ENCODE results near the gene CEACAM5.
"Not testable (repeated sequence)": the region's sequence is repeated elsewhere in the genome, so short reads cannot be mapped to it uniquely, and the experiment has no call there.

CEACAM5 gene

DNA sequence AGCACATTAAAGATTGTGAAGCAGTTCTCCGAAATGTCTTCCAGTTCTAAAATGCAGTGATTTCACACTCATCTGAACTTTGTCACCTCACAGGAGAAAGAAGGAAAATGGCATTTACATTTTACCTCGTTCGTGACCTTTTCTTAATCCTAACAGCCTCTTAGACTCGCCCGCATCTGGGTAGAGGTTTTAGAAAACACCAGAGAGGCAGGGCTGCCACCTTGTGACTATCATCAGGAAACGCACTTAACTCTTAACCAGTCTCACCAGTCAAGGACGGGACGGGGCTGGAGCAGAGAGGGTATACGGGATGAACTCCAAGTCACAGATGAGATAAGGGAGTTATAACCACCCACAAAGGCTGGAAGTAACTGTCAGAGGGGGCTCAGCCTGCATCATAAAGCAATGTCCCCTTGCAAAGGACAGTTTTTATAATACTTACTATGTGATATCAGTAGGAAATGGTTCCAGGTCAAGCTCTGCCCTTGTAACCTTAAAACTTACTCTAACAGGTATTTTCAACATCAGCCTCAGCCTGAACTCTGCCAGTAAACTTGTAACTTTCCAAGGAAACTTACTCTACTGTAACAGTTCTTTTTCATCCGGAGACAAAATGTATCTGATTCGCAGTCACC, 38.3 kb downstream of the CEACAM5 start:
- Histone ChIP-seq H3K4me1 (ENCODE audit: insufficient read depth, low read length) (no peaks in the 10 kb centered on the region), H3K4me3 (ENCODE audit: low read depth in 1 of 2, low read length in 2 of 2) (no peak overlapping the region), H3K36me3 (ENCODE audit: insufficient read depth, low read length) (no peaks in the 10 kb centered on the region), H3K9ac (ENCODE audit: low read length) (no peak overlapping the region), H3K27me3 (ENCODE audit: control insufficient read depth in 1 of 2, insufficient read depth in 2 of 2, low read length in 2 of 2) (no peaks in the 10 kb centered on the region), H3K27ac (ENCODE audit: low read depth, low read length) (no peak overlapping the region), H3K9me3 (ENCODE audit: low read length) (no peaks in the 10 kb centered on the region)

GRCh38 chr19:41748012-41748411, 39.6 kb downstream of the CEACAM5 start:
- H3K4me3 ChIP-seq (ENCODE audit: low read depth in 1 of 2, low read length in 2 of 2), result no peak overlapping the region
- H3K27me3 ChIP-seq (ENCODE audit: control insufficient read depth in 1 of 2, insufficient read depth in 2 of 2, low read length in 2 of 2), result no peaks in the 10 kb centered on the region
- H3K36me3 ChIP-seq (ENCODE audit: insufficient read depth, low read length), result no peaks in the 10 kb centered on the region
- H3K4me1 ChIP-seq (ENCODE audit: insufficient read depth, low read length), result peaks cover 12% of the 10 kb centered on the region
- H3K9me3 ChIP-seq (ENCODE audit: low read length), result no peaks in the 10 kb centered on the region
- no peak overlapping the region for H3K27ac ChIP-seq (ENCODE audit: low read depth, low read length)
- H3K9ac ChIP-seq (ENCODE audit: low read length), result no peak overlapping the region

DNA sequence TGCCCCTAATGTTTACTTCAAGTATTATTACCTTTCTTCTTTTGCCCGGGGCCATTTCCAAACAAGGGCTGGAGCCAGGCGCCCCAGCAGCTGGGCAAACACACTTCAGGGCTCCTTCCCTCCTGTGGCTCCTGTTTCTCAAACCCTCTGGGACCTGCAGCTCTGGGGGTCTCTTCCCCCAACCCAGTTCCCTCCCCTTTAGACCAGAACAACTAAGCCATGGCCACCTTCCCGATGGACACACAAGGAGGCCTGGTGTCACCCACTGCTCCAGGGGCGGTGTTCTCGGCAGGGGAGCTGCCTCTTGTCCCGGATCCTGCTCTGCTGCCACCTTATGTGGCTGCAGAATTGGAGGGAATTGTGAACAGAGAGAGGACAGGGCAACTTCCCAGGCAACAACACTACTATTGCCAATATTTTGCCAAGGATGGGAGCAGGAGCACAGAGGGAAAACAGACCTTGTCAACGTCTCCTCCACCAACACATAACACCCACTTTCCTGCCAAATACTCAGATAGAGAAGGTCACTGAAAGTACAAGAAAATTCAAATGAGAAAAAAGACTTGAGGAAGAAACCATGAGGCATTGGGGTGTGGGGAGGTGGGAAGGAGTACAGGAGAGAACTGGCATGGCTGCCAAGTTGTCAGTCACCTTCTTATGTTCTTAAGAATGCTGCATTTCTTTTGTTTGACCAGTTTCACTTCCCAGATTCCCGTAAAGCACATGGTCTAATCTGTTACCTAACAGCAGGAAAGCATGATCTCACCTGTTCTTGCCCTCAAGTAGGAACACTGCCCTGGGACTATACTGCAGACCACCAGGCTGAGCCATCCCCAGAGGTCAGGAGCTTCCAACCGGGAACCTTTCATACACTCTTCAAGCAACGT, 42.1 kb downstream of the CEACAM5 start:
- H3K9ac ChIP-seq (ENCODE audit: low read length); H3K9me3 ChIP-seq (ENCODE audit: low read length); H3K27me3 ChIP-seq (ENCODE audit: control insufficient read depth in 1 of 2, insufficient read depth in 2 of 2, low read length in 2 of 2); H3K4me3 ChIP-seq (ENCODE audit: low read depth in 1 of 2, low read length in 2 of 2); H3K27ac ChIP-seq (ENCODE audit: low read depth, low read length); H3K36me3 ChIP-seq (ENCODE audit: insufficient read depth, low read length): not testable (repeated sequence)
- peaks cover 13% of the 10 kb centered on the region for H3K4me1 ChIP-seq (ENCODE audit: insufficient read depth, low read length)

DNA sequence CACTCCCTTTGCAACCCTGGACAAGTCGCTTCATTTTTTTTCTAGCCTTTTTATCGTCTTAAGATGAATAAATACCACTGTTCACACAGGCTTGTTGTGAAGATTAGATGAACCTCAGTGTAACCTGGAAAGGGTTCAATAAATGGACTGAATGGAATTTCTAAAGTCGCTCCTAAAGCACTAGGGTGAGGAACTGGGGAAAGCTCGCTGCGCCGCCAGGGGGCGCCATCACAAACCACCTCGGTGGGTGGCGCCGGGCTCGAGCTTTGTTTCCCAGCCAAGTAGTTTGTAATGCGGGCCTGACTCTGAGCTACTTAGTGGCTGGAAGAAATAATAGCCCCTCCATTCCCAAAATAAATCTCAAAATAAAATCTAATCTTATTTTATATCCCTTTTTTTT, 44.7 kb downstream of the CEACAM5 start:
- no peak overlapping the region for H3K9ac ChIP-seq (ENCODE audit: low read length)
- no peak overlapping the region for H3K27ac ChIP-seq (ENCODE audit: low read depth, low read length)
- H3K27me3 ChIP-seq (ENCODE audit: control insufficient read depth in 1 of 2, insufficient read depth in 2 of 2, low read length in 2 of 2), result no peaks in the 10 kb centered on the region
- peaks cover 13% of the 10 kb centered on the region for H3K4me1 ChIP-seq (ENCODE audit: insufficient read depth, low read length)
- no peaks in the 10 kb centered on the region for H3K36me3 ChIP-seq (ENCODE audit: insufficient read depth, low read length)
- H3K9me3 ChIP-seq (ENCODE audit: low read length), result no peaks in the 10 kb centered on the region
- H3K4me3 ChIP-seq (ENCODE audit: low read depth in 1 of 2, low read length in 2 of 2), result no peak overlapping the region

GRCh38 chr19:41753936-41754529, 45.6 kb downstream of the CEACAM5 start:
- Histone ChIP-seq H3K36me3 (ENCODE audit: insufficient read depth, low read length) (no peaks in the 10 kb centered on the region), H3K27ac (ENCODE audit: low read depth, low read length) (no peak overlapping the region), H3K27me3 (ENCODE audit: control insufficient read depth in 1 of 2, insufficient read depth in 2 of 2, low read length in 2 of 2) (no peaks in the 10 kb centered on the region), H3K4me1 (ENCODE audit: insufficient read depth, low read length) (peaks cover 13% of the 10 kb centered on the region), H3K4me3 (ENCODE audit: low read depth in 1 of 2, low read length in 2 of 2) (no peak overlapping the region), H3K9ac (ENCODE audit: low read length) (no peak overlapping the region), H3K9me3 (ENCODE audit: low read length) (no peaks in the 10 kb centered on the region)

DNA sequence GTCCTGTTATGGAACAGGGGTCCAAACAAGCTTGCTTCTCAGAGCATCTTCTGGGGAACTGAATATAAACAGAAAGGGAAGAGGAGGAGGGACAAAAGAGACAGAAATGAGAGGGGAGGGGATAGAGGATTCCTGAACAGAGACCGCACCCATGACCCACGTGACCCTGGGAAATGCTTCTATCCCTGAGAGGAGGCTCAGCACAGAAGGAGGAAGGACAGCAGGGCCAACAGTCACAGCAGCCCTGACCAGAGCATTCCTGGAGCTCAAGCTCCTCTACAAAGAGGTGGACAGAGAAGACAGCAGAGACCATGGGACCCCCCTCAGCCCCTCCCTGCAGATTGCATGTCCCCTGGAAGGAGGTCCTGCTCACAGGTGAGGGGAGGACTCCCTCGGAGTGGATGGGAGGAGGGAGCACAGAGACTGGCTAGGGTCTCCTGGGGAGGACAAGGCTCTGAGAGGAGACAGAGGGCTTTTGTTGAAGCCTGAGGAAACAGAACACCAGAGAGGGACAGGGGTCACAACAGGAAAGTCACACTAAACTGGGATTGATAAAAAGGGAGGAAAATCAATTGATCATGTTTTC, 47.0 kb downstream of the CEACAM5 start, which contains the start of gene CEACAM6:
Gene CEACAM6, plus strand, starts transcription at position 203 of the 586 bp plus-strand sequence. Its CDS starts 109 bp downstream, at position 312.
- Histone ChIP-seq H3K27me3 (ENCODE audit: control insufficient read depth in 1 of 2, insufficient read depth in 2 of 2, low read length in 2 of 2) (no peaks in the 10 kb centered on the region), H3K36me3 (ENCODE audit: insufficient read depth, low read length) (no peaks in the 10 kb centered on the region), H3K9ac (ENCODE audit: low read length) (no peak within 1 kb of the TSS), H3K4me3 (ENCODE audit: low read depth in 1 of 2, low read length in 2 of 2) (no peak within 1 kb of the TSS), H3K9me3 (ENCODE audit: low read length) (no peaks in the 10 kb centered on the region), H3K27ac (ENCODE audit: low read depth, low read length) (no peak within 1 kb of the TSS), H3K4me1 (ENCODE audit: insufficient read depth, low read length) (peaks cover 13% of the 10 kb centered on the region)

DNA sequence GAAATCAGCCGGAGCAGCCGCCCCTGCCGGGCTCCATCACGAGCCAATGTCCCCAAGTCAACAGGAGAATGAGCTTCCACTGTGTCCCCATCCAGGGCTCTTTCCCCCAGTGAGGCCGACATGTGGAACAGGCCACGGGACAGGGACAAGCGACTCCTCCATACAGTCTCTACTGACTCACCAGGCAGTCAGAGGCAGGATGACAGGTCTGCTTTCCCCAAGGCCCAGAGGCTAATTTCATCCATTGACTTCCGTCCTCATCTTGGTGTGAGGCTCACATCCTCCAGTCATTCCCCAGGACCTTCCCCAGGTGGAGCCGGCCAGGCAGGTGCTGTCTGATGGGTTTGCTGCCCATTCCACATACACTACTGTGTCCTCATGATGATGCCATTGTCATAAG, 50.4 kb downstream of the CEACAM5 start:
- no peak overlapping the region for H3K4me3 ChIP-seq (ENCODE audit: low read depth in 1 of 2, low read length in 2 of 2)
- H3K27ac ChIP-seq (ENCODE audit: low read depth, low read length), result no peak overlapping the region
- no peak overlapping the region for H3K9ac ChIP-seq (ENCODE audit: low read length)
- H3K27me3 ChIP-seq (ENCODE audit: control insufficient read depth in 1 of 2, insufficient read depth in 2 of 2, low read length in 2 of 2), result peaks cover 0 to 6% of the 10 kb centered on the region in 2 donors
- no peaks in the 10 kb centered on the region for H3K36me3 ChIP-seq (ENCODE audit: insufficient read depth, low read length)
- H3K9me3 ChIP-seq (ENCODE audit: low read length), result no peaks in the 10 kb centered on the region
- H3K4me1 ChIP-seq (ENCODE audit: insufficient read depth, low read length), result no peaks in the 10 kb centered on the region

DNA sequence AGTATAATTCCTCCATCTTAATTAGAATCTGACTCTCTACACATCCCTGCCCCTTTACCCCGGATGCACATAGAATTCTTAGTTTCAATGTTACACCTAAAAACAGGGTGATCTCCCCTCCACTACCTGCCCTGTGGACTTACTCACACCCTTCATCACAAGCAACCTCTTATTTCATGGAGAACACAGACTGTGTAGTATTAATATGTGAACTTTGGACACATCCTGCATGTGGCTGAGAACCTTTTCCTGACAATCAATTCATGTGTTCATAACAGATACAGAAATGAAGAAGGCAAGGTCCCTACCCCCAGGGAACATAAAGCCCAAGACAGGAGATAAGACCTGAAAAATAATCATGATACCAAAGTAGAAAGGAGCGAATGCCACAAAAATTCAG, 58.7 kb downstream of the CEACAM5 start:
- Histone ChIP-seq H3K36me3 (ENCODE audit: insufficient read depth, low read length) (no peaks in the 10 kb centered on the region), H3K9ac (ENCODE audit: low read length) (no peak overlapping the region), H3K4me1 (ENCODE audit: insufficient read depth, low read length) (no peaks in the 10 kb centered on the region), H3K4me3 (ENCODE audit: low read depth in 1 of 2, low read length in 2 of 2) (no peak overlapping the region), H3K27ac (ENCODE audit: low read depth, low read length) (no peak overlapping the region), H3K9me3 (ENCODE audit: low read length) (no peaks in the 10 kb centered on the region), H3K27me3 (ENCODE audit: control insufficient read depth in 1 of 2, insufficient read depth in 2 of 2, low read length in 2 of 2) (peaks cover 0 to 6% of the 10 kb centered on the region in 2 donors)

DNA sequence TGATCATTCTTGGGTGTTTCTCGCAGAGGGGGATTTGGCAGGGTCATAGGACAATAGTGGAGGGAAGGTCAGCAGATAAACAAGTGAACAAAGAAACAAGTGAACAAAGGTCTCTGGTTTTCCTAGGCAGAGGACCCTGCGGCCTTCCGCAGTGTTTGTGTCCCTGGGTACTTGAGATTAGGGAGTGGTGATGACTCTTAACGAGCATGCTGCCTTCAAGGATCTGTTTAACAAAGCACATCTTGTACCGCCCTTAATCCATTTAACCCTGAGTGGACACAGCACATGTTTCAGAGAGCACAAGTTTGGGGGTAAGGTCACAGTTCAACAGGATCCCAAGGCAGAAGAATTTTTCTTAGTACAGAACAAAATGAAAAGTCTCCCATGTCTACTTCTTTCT, 59.7 kb downstream of the CEACAM5 start:
- not testable (repeated sequence) for H3K27me3 ChIP-seq (ENCODE audit: control insufficient read depth in 1 of 2, insufficient read depth in 2 of 2, low read length in 2 of 2); H3K4me3 ChIP-seq (ENCODE audit: low read depth in 1 of 2, low read length in 2 of 2); H3K9me3 ChIP-seq (ENCODE audit: low read length); H3K4me1 ChIP-seq (ENCODE audit: insufficient read depth, low read length); H3K36me3 ChIP-seq (ENCODE audit: insufficient read depth, low read length); H3K9ac ChIP-seq (ENCODE audit: low read length); H3K27ac ChIP-seq (ENCODE audit: low read depth, low read length)

GRCh38 chr19:41769608-41770007, 61.2 kb downstream of the CEACAM5 start:
- Histone ChIP-seq H3K4me3 (ENCODE audit: low read depth in 1 of 2, low read length in 2 of 2) (no peak overlapping the region), H3K27ac (ENCODE audit: low read depth, low read length) (no peak overlapping the region), H3K27me3 (ENCODE audit: control insufficient read depth in 1 of 2, insufficient read depth in 2 of 2, low read length in 2 of 2) (no peaks in the 10 kb centered on the region), H3K9ac (ENCODE audit: low read length) (no peak overlapping the region), H3K9me3 (ENCODE audit: low read length) (no peaks in the 10 kb centered on the region), H3K36me3 (ENCODE audit: insufficient read depth, low read length) (no peaks in the 10 kb centered on the region), H3K4me1 (ENCODE audit: insufficient read depth, low read length) (no peaks in the 10 kb centered on the region)

DNA sequence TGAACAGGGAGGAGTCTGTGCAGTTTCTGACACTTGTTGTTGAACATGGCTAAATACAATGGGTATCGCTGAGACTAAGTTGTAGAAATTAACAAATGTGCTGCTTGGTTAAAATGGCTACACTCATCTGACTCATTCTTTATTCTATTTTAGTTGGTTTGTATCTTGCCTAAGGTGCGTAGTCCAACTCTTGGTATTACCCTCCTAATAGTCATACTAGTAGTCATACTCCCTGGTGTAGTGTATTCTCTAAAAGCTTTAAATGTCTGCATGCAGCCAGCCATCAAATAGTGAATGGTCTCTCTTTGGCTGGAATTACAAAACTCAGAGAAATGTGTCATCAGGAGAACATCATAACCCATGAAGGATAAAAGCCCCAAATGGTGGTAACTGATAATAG, 63.0 kb downstream of the CEACAM5 start:
- Histone ChIP-seq H3K4me1 (ENCODE audit: insufficient read depth, low read length) (no peaks in the 10 kb centered on the region), H3K36me3 (ENCODE audit: insufficient read depth, low read length) (no peaks in the 10 kb centered on the region), H3K27me3 (ENCODE audit: control insufficient read depth in 1 of 2, insufficient read depth in 2 of 2, low read length in 2 of 2) (no peaks in the 10 kb centered on the region), H3K9me3 (ENCODE audit: low read length) (no peaks in the 10 kb centered on the region), H3K9ac (ENCODE audit: low read length) (no peak overlapping the region), H3K4me3 (ENCODE audit: low read depth in 1 of 2, low read length in 2 of 2) (no peak overlapping the region), H3K27ac (ENCODE audit: low read depth, low read length) (no peak overlapping the region)
